ENCODE measurements around the gene POMGNT1. TPM values are rescaled to one million over a fixed set of nuclear protein-coding genes. Genes with fewer than 3 reads are reported as not detected.

POMGNT1 gene
- total and polyA plus RNA-seq, 2 donors (not counting 3 experiments of a cell fraction or from before 2014, with no cell fraction given): 64.4 to 67.5 TPM

GRCh38 chr1:46173361-46173856 is 24.8 kb downstream of the POMGNT1 start:
- BruUV-seq (replicated peaks): no TSS peak
- Histone ChIP-seq H3K27ac (ENCODE audit: insufficient read depth, low read depth, low read length) (no peak overlapping the region), H3K4me3 (replicated peaks in 1 of 3; ENCODE audit: insufficient read depth in 1 of 3, low read depth in 1 of 3, low read length in 3 of 3) (no peak overlapping the region), H3K9me3 (replicated peaks; ENCODE audit: control insufficient read depth, insufficient read depth, low read length) (no peaks in the 10 kb centered on the region), H3K79me2 (ENCODE audit: control insufficient read depth, insufficient read depth, low read length) (no peaks in the 10 kb centered on the region), H3K9ac (replicated peaks; ENCODE audit: extremely low read depth, insufficient read depth, low read length) (no peak overlapping the region), H2AFZ (ENCODE audit: low read depth, low read length) (no peak overlapping the region), H3K9me1 (replicated peaks; ENCODE audit: control insufficient read depth, extremely low read depth, insufficient read depth, low read length) (no peaks in the 10 kb centered on the region), H4K20me1 (replicated peaks; ENCODE audit: control insufficient read depth, extremely low read depth, insufficient read depth, low read length) (no peaks in the 10 kb centered on the region), H3K27me3 (ENCODE audit: control insufficient read depth in 2 of 2, insufficient read depth in 2 of 2, low read length in 2 of 2) (peaks cover 0 to 5% of the 10 kb centered on the region in 2 experiments), H3K36me3 (ENCODE audit: control insufficient read depth in 2 of 2, extremely low read depth in 1 of 2, insufficient read depth in 2 of 2, low read length in 2 of 2) (no peaks in the 10 kb centered on the region), H3K4me1 (ENCODE audit: control insufficient read depth, extremely low read depth, insufficient read depth, low read length) (peaks cover 7% of the 10 kb centered on the region), H3K4me2 (ENCODE audit: insufficient read depth, low read length) (no peak overlapping the region)
- DNase-seq (ENCODE audit: low read depth, low spot score) (no peak), FAIRE-seq (no peak)
- POLR2A ChIA-PET: interaction anchor here (1.5 kb wide), 1 partner anchor 41 kb away, joined by 3 read pairs; the partner anchor contains the start of gene PIK3R3
- dilution Hi-C loops (cut with MboI; ENCODE audit: extremely low pct_ligation_motif_present, low sequenced_read_pairs) (no loop called here), intact Hi-C loops (cut with micrococcal nuclease) (no loop called here)
- CTCF ChIA-PET: interaction anchor here (0.7 to 1.2 kb wide), 3 partner anchors 16 to 134 kb away, joined by 3 to 4 read pairs (median 3); no protein-coding TSS in a partner anchor
- no peak for TF ChIP-seq JUN (IDR thresholded peaks at IDR 0.05; ENCODE audit: borderline replicate concordance, insufficient read depth, insufficient read length, low read depth)

- ChIA-PET POLR2A (interaction anchor here (0.9 kb wide), 1 partner anchor 40 kb away, joined by 3 read pairs; the partner anchor contains the start of gene PIK3R3), CTCF (interaction anchor here (1.0 to 2.8 kb wide), 4 partner anchors 9 to 133 kb away, joined by 3 to 15 read pairs (median 4); no protein-coding TSS in a partner anchor)
- no peak for TF ChIP-seq MYC (IDR thresholded peaks at IDR 0.05; ENCODE audit: low read depth, low read length)
- TF ChIP-seq FOS (IDR thresholded peaks at IDR 0.05; ENCODE audit: borderline replicate concordance, insufficient read depth, low read length): no peak
- TF ChIP-seq GATA2 (IDR thresholded peaks at IDR 0.05; ENCODE audit: insufficient read depth, insufficient read length, low read depth, low read length): no peak
- TF ChIP-seq POLR2AphosphoS5 (IDR thresholded peaks at IDR 0.05; ENCODE audit: insufficient read depth, low read depth, low read length): no peak
- TF ChIP-seq JUN (IDR thresholded peaks at IDR 0.05; ENCODE audit: borderline replicate concordance, insufficient read depth, insufficient read length, low read depth): no peak
Observed at GRCh38 chr1:46172321-46172720, 25.9 kb downstream of the POMGNT1 start.

More at GRCh38 chr1:46172321-46172720, 25.9 kb downstream of the POMGNT1 start:
- FAIRE-seq: no peak
- H3K9me1 ChIP-seq (replicated peaks; ENCODE audit: control insufficient read depth, extremely low read depth, insufficient read depth, low read length): no peaks in the 10 kb centered on the region
- H4K20me1 ChIP-seq (replicated peaks; ENCODE audit: control insufficient read depth, extremely low read depth, insufficient read depth, low read length): no peaks in the 10 kb centered on the region
- no TSS peak for BruUV-seq (replicated peaks)
- intact Hi-C loops (cut with micrococcal nuclease) (no loop called here), dilution Hi-C loops (cut with MboI; ENCODE audit: extremely low pct_ligation_motif_present, low sequenced_read_pairs) (no loop called here)
- no peaks in the 10 kb centered on the region for H3K36me3 ChIP-seq (ENCODE audit: control insufficient read depth in 2 of 2, extremely low read depth in 1 of 2, insufficient read depth in 2 of 2, low read length in 2 of 2)
- no peak for DNase-seq (ENCODE audit: low read depth, low spot score)
- H2AFZ ChIP-seq (ENCODE audit: low read depth, low read length): no peak overlapping the region
- H3K4me3 ChIP-seq (replicated peaks in 1 of 3; ENCODE audit: insufficient read depth in 1 of 3, low read depth in 1 of 3, low read length in 3 of 3): no peak overlapping the region
- H3K79me2 ChIP-seq (ENCODE audit: control insufficient read depth, insufficient read depth, low read length): no peaks in the 10 kb centered on the region
- no peak overlapping the region for H3K4me2 ChIP-seq (ENCODE audit: insufficient read depth, low read length)
- no peak overlapping the region for H3K9ac ChIP-seq (replicated peaks; ENCODE audit: extremely low read depth, insufficient read depth, low read length)
- no peaks in the 10 kb centered on the region for H3K9me3 ChIP-seq (replicated peaks; ENCODE audit: control insufficient read depth, insufficient read depth, low read length)
- H3K4me1 ChIP-seq (ENCODE audit: control insufficient read depth, extremely low read depth, insufficient read depth, low read length): peaks cover 7% of the 10 kb centered on the region
- H3K27ac ChIP-seq (ENCODE audit: insufficient read depth, low read depth, low read length): no peak overlapping the region
- peaks cover 0 to 7% of the 10 kb centered on the region in 2 experiments for H3K27me3 ChIP-seq (ENCODE audit: control insufficient read depth in 2 of 2, insufficient read depth in 2 of 2, low read length in 2 of 2)
